NCI-H2029 (cell line): ENCODE results near the gene FDXACB1.

Experiments
- DNase-seq: peaks from one replicate; lab custom pipeline; 2025; lab: John Stamatoyannopoulos, UW

The FDXACB1 gene

DNA sequence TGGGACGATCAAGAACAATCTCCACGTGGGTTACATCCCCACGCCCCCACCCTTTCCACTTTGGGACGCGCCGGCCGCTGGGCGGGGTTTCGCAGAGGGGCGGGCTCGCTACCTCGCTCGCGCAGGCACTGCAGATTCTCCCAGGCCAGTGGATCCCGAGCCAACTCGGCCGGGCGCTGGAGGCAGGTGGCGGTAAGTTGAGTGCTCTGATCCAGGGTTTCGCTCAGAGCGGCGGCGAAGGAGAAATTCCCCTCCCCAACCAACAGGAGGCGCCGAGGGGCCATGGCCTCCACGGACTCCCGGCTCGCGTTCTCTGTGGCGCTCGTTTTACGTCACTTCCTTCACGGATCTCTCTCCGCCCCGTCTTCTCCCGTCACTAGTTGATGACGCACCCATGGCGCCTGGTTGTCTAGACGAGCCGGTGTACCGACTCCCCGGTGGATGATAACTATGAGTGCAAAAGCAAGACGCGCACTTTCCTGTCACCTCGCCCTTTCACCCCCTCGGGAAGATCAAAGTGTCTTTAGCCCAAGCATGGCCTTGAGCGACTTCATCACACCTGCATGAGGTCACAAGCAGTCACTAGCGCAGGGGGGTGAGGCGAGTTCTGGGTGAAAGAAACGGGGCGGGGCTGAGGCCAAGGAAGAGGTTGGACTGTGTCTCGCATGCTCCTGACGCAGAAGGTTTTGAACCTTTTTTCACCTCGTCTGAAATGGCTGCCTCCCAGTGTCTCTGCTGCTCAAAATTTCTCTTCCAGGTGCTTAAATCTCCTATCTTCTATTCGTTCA, at the start of gene FDXACB1, which contains the start of gene CFAP68:
Gene FDXACB1, minus strand, starts transcription at position 317 of the 788 bp plus-strand sequence. Its CDS starts 33 bp downstream, at position 284.
Gene CFAP68, plus strand, starts transcription at position 693 of the 788 bp plus-strand sequence. Its CDS starts 20 bp downstream, at position 713.
- DNase-seq: peak; percentile 98

DNA sequence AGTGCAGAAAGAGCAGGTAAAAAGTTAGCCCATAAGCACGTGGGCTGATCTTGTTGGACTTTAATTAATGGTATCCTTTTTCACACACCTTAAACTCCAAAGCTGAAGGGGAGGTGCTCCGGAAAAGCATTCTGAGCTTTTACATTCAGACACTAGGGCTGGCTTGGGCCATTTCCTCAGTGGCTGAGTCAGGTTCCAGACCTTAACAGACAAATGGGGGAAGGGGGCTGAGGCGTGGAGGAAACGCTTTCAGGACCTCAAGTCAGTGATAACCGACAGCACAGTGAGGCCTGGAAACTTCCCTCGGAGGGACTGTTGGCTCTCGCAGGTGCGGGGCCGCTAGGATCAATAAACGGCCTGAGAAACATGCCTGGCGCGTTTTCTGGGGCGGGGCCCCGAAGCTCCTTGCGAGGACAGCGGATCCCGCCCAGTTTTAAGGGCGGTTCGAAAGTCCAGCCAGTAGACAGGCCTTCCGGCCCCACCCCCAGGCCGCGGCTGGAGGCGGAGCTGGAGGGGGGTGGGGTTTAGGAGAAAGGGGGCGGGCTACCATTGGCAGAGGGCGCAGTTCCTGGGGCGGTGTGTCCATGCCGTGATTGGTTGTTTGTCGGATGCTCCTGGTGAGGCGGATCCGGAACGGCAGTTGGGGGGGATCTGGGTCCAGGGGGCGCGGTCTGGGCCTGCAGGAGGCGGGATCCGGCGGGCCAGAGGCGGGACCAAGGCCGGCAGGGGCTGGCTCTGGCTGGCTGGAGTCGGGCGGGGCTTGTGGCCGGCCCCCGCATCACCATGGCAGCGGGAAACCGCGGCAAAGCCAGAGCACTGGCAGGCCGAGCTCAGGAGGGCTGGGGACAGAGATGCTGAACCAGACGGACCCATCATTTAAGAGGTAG, 47.8 kb upstream of the FDXACB1 start:
- DNase-seq: peak; percentile 97

GRCh38 chr11:111925953-111926352, 47.0 kb upstream of the FDXACB1 start:
- no peak for DNase-seq

GRCh38 chr11:111923951-111924350, 45.0 kb upstream of the FDXACB1 start:
- DNase-seq: no peak

GRCh38 chr11:111923351-111923788, 44.4 kb upstream of the FDXACB1 start:
- DNase-seq: no peak

DNA sequence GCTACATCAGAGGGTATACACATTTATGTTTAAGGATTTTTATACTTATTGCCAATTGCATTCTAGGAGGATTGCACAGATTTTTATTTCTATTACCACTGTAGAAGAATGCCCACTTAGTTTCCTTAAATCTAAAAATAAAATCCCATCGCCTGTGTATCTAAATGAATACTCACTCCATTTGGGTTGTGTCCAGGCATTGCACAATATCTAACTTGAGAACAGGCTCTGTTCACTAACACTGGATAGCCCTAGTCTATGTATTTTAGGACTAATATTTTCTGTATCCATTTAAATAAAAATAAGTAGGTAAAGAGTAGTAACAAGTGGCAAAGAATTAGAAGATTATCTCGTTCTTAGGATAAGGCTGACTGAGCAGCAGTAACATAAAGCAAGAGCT, 43.8 kb upstream of the FDXACB1 start:
- DNase-seq: peak; percentile 46

DNA sequence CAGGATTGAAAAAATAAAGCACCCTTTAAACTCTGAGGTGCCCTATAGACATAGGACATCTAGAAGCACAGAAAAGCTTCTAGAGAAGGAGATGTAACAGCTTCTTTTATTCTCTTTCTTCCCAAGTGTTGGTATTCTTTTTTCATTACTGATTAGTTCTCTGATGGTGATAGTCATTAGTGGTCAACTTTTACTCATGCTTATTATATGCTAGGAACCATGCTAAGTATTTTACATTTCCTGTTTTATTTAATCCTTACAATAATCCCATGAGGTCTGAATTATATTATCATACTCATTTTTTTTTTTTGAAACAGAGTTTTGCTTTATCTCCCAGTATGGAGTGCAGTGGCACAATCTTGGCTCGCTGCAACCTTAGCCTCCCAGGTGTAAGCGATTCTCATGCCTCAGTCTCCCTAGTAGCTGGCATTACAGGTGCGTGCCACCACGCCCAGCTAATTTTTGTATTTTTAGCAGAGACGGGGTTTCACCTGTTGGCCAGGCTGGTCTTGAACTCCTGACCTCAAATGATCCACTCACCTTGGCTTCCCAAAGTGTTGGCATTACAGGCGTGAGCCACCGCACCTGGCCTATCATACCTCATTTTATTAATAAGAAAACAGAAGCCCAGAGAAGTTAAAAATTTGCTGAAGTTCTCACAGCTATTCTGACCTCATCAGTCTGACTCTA, 42.7 kb upstream of the FDXACB1 start:
- no peak for DNase-seq

DNA sequence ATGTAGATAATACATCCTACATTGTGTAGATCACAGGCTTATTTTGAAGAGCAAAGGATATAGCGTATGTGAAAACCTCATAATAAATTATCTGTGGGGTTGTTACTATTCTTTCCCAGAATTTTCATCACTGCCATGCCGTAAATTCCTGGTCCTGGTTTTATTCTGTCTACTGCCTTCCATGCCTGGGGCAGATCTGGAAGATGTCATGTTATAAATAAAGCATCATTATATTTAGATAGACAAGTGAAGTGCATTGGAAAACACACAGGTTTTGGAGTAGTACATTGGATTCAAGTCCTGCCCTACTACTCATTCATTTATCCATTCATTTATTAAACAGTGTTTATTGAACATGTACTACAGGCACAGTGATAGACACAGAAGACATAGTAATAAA, 41.9 kb upstream of the FDXACB1 start:
- DNase-seq: no peak

DNA sequence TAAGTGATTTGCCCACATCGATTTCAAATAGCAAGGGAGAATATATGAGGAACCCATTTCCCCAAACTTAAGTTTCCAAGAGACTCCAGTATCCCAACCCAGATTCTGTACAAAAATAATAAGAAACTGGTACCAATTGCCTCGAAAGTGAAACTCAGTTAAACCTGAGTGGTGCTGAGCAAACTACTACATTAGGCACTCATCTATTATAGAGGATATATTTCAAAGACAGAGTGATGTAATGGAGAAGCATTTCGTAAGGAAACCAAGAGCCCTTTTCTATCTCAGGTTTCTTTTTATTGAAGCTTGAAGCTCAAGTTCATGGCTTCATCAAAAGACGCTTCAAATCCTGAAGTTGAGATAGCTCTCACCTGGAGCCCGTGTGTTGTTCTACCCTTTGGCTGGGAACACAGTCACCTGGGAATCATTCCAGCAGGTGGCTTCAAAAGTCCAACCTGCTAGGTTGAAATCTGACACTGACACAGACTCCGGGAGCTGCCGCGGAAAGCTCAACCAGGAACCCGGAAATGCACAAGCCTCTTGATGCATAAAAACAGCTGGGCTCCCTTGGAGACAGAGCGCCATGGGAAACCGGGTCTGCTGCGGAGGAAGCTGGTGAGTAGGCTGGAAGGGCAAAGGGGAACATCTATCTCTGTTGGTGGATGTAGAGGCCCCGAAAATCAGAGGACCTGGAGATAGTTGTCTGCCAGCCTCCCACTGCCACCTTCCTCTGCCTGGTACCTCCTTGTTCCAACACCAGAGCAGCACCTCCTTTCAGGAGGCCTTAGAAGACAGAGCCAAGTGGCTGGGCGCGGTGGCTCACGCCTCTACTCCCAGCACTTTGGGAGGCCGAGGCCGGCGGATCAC, 39.7 kb upstream of the FDXACB1 start, which contains the start of gene C11orf52:
Gene C11orf52, plus strand, starts transcription at position 524 of the 867 bp plus-strand sequence. Its CDS starts 60 bp downstream, at position 584.
- DNase-seq: peak; percentile 98

- DNase-seq: no peak
Observed at GRCh38 chr11:111917788-111918187, 38.8 kb upstream of the FDXACB1 start.

- no peak for DNase-seq
Observed at GRCh38 chr11:111917312-111917711, 38.3 kb upstream of the FDXACB1 start.

DNA sequence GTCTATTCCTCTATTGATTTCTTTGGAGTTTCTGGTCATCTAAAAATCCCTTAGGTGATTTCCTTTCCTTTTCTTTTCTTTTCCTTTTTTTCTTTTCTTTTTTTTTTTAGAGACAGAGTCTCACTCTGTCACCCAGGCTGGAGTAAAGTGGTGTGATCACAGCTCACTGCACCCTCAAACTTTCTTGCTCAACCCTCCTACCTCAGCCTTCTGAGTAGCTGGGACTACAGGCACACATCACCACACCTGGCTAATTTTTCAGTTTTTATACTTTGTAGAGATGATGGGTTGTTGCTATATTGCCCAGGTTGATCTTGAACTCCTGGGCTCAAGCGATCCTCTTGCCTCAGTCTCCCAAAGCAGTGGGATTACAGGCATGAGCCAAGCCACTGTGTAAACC, 37.8 kb upstream of the FDXACB1 start:
- no peak for DNase-seq

GRCh38 chr11:111913997-111914396, 35.0 kb upstream of the FDXACB1 start:
- peak; percentile 60 for DNase-seq

DNA sequence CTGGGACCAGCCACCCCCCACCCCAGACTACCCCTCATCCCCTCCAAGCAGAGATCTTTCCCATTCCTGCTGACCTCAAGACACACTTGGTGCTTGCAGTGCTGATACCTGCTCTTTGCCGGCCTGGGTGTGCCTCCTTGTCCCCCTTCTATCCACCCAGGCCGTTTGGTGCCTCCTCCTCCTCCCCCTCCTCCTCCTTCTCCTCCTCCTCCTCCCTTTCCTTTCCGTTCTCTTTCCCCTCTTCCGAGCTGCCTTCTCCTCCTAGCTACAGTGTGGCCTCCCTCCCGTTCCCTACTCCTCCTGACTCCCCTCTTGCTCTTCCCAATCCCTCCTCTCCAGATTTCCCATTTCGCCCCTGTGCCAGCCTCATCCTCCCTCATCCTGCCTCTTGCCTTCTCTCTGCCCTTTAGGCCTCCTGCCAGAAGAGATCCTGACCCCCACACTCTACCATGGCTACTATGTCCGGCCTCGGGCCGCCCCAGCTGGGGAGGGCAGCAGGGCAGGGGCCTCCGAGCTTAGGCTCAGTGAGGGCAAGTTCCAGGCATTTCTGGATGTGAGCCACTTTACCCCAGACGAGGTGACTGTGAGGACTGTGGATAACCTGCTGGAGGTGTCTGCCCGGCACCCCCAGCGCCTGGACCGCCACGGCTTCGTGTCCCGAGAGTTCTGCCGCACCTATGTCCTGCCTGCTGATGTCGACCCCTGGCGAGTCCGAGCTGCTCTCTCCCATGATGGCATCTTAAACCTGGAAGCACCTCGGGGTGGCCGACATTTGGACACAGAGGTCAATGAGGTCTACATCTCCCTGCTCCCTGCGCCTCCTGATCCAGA, 34.3 kb upstream of the FDXACB1 start:
- DNase-seq: no peak

GRCh38 chr11:111912535-111912934, 33.6 kb upstream of the FDXACB1 start, which contains the start of gene HSPB2:
TSS of gene HSPB2 (plus strand) at chr11:111912734. CDS start at chr11:111912830, 96 bp downstream.
- no peak for DNase-seq

- DNase-seq: no peak
Observed at GRCh38 chr11:111911563-111912401, 32.8 kb upstream of the FDXACB1 start, which contains the start of gene CRYAB. TSS of gene CRYAB (minus strand) at chr11:111911770. CDS start at chr11:111911724, 46 bp downstream.

DNA sequence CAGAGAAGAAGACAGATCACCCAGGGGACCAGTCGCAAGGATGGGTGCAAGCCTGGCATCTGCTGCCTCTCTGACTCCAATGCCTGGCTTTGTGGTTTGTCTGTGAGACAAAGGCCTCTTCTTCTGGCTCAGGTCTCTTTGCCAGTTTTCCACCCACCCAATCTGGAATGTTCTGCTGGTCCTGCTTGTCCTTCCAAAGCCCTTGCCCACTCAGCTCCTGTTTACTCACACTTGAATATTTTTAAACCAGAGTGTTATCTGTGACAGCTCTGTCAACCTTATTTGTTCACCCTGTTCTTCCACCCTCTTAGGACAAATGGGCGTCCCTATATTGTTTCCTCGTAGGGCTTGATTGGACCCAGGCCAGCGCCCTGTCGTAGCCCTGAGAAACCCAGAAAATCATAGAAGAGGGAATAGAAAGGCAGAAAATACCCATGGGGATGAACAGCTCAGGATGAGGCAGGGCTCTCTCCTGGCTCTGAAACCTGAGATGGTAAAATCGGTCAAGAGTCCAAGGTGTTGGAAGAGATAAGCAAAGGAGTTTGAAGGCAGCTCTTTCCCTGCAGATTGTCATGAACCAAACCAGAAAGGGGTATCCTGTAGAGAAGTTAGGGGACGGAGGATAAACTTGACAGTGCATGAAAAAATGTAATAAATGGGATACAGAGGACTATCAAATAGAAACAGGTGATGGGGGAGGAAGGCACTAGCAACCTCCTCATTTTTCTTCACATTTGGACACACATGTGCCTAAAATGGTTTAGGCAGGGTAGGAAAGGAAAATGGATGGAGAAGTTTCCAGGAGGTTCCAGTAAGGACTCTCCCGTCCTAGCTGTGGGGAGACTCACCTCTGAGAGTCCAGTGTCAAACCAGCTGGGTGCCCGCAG, 32.0 kb upstream of the FDXACB1 start:
- peak; percentile 61 for DNase-seq

- DNase-seq: no peak
Observed at GRCh38 chr11:111909378-111909777, 30.4 kb upstream of the FDXACB1 start.
